Measurements from ENCODE around the gene KCNIP4. TPM values are rescaled to one million over a fixed set of nuclear protein-coding genes. Genes with fewer than 3 reads are reported as not detected.

KCNIP4 gene
- total and polyA plus RNA-seq, 10 of the 15 experiments (the other 5 are each of a cell fraction or from before 2014, with no cell fraction given) = 0.03 to 0.23 (median 0.13) TPM; not detected in 7

GRCh38 chr4:21457086-21457840 lies 491.3 kb downstream of the KCNIP4 start:
- Histone ChIP-seq H3K9ac (ENCODE audit: control insufficient read depth, insufficient read depth, low read length) (no peak overlapping the region), H3K9me3 (replicated peaks; ENCODE audit: control insufficient read depth, insufficient read depth, low read length) (no peaks in the 10 kb centered on the region), H4K20me1 (ENCODE audit: control insufficient read depth, insufficient read depth) (no peaks in the 10 kb centered on the region), H3K36me3 (ENCODE audit: control insufficient read depth in 2 of 2, insufficient read depth in 2 of 2, low read length in 1 of 2) (no peaks in the 10 kb centered on the region), H3K4me2 (ENCODE audit: control insufficient read depth, insufficient read depth) (no peak overlapping the region), H3K27me3 (replicated peaks in 1 of 2; ENCODE audit: control insufficient read depth in 2 of 2, insufficient read depth in 2 of 2, low read length in 1 of 2) (no peaks in the 10 kb centered on the region), H3K27ac (ENCODE audit: control insufficient read depth, insufficient read depth) (no peak overlapping the region), H3K4me1 (ENCODE audit: control insufficient read depth, insufficient read depth, low read length) (no peaks in the 10 kb centered on the region), H2AFZ (ENCODE audit: control insufficient read depth, low read depth, low read length) (no peak overlapping the region), H3K4me3 (no peak overlapping the region), H3K79me2 (ENCODE audit: control insufficient read depth, insufficient read depth, low read length) (no peaks in the 10 kb centered on the region)
- FAIRE-seq (no peak), DNase-seq (ENCODE audit: low read depth, low spot score) (no peak), ATAC-seq (no peak)
- in situ Hi-C loops (cut with MboI) = no loop called here
- no TSS peak for BruUV-seq (replicated peaks)
- ChIA-PET POLR2A (no interaction called here), CTCF (interaction anchor here (0.8 to 2.4 kb wide), 2 partner anchors 13 to 683 kb away, joined by 3 to 5 read pairs; no protein-coding TSS in a partner anchor), SMC1A (ENCODE audit: uncharacterized antibody, unreplicated experiment) (interaction anchor here (1.6 kb wide), 1 partner anchor 13 kb away, joined by 4 read pairs; no protein-coding TSS in a partner anchor), RAD21 (ENCODE audit: unreplicated experiment) (no interaction called here)
- 5% methylated on average over 5 of the region's 6 CpGs for WGBS (ENCODE audit: insufficient coverage, insufficient replicate concordance, low lambda C conversion rate, missing lambda C conversion rate)
- intact Hi-C loops (cut with micrococcal nuclease; ENCODE audit: unreplicated experiment) = no loop called here
- TF ChIP-seq RAD21 (IDR thresholded peaks at IDR 0.05; ENCODE audit: insufficient read depth, low read depth, low read length) (no peak), TCF12 (IDR thresholded peaks at IDR 0.05; ENCODE audit: low read depth, low read length) (no peak), GATAD2B (conservative IDR thresholded peaks at IDR 0.05; ENCODE audit: low read depth) (no peak)

GRCh38 chr4:21454831-21455230 lies 493.7 kb downstream of the KCNIP4 start:
- no peak for FAIRE-seq
- no peaks in the 10 kb centered on the region for H3K27me3 ChIP-seq (replicated peaks in 1 of 2; ENCODE audit: control insufficient read depth in 2 of 2, insufficient read depth in 2 of 2, low read length in 1 of 2)
- BruUV-seq (replicated peaks) = no TSS peak
- no peak overlapping the region for H3K27ac ChIP-seq (ENCODE audit: control insufficient read depth, insufficient read depth)
- POLR2A ChIA-PET = no interaction called here
- in situ Hi-C loops (cut with MboI) = no loop called here
- 12% methylated on average over 1 of the region's 1 CpG for WGBS (ENCODE audit: insufficient coverage, insufficient replicate concordance, low lambda C conversion rate, missing lambda C conversion rate)
- DNase-seq (ENCODE audit: low read depth, low spot score) = no peak
- no peak overlapping the region for H3K4me2 ChIP-seq (ENCODE audit: control insufficient read depth, insufficient read depth)
- no peak overlapping the region for H3K9ac ChIP-seq (ENCODE audit: control insufficient read depth, insufficient read depth, low read length)
- no peaks in the 10 kb centered on the region for H3K4me1 ChIP-seq (ENCODE audit: control insufficient read depth, insufficient read depth, low read length)
- TF ChIP-seq CBX5 (IDR thresholded peaks at IDR 0.05; ENCODE audit: low read depth) (no peak), CBX3 (IDR thresholded peaks at IDR 0.05; ENCODE audit: borderline replicate concordance, low read depth) (no peak), ATF2 (IDR thresholded peaks at IDR 0.05; ENCODE audit: low read length) (no peak), ZNF687 (IDR thresholded peaks at IDR 0.05) (no peak), RUNX3 (IDR thresholded peaks at IDR 0.05; ENCODE audit: low read length) (no peak), HSF1 (IDR thresholded peaks at IDR 0.05; ENCODE audit: low read depth, low read length) (no peak)
- RAD21 ChIA-PET (ENCODE audit: unreplicated experiment) = no interaction called here
- no peak overlapping the region for H2AFZ ChIP-seq (ENCODE audit: control insufficient read depth, low read depth, low read length)
- SMC1A ChIA-PET (ENCODE audit: uncharacterized antibody, unreplicated experiment) = no interaction called here
- CTCF ChIA-PET = interaction anchor here (1.2 kb wide), 1 partner anchor 15 kb away, joined by 3 read pairs; no protein-coding TSS in a partner anchor
- H3K79me2 ChIP-seq (ENCODE audit: control insufficient read depth, insufficient read depth, low read length) = no peaks in the 10 kb centered on the region
- H3K4me3 ChIP-seq = no peak overlapping the region
- H4K20me1 ChIP-seq (ENCODE audit: control insufficient read depth, insufficient read depth) = no peaks in the 10 kb centered on the region
- intact Hi-C loops (cut with micrococcal nuclease; ENCODE audit: unreplicated experiment) = no loop called here
- no peaks in the 10 kb centered on the region for H3K36me3 ChIP-seq (ENCODE audit: control insufficient read depth in 2 of 2, insufficient read depth in 2 of 2, low read length in 1 of 2)
- ATAC-seq = no peak
- H3K9me3 ChIP-seq (replicated peaks; ENCODE audit: control insufficient read depth, insufficient read depth, low read length) = no peaks in the 10 kb centered on the region

Measured in GM12878 (cell line).